Measurements from ENCODE around the gene CARNS1.

- TF ChIP-seq CTCF (IDR thresholded peaks at IDR 0.05; ENCODE audit: poor library complexity) (no peak), EZH2 (IDR thresholded peaks at IDR 0.05; ENCODE audit: borderline replicate concordance) (no peak)
These were observed 13.7 kb downstream of the CARNS1 start for GRCh38 chr11:67429038-67429668.

All from hepatocyte (in vitro differentiated cells).